ENCODE data around the gene ERMN. TPM values are rescaled to one million over a fixed set of nuclear protein-coding genes. Genes with fewer than 3 reads are reported as not detected.
"Not testable (repeated sequence)": the region's sequence is repeated elsewhere in the genome, so short reads cannot be mapped to it uniquely, and the experiment has no call there.

ERMN gene
- total and polyA plus RNA-seq, 2 experiments from 2014 or later = 0.07 to 0.64 TPM

DNA sequence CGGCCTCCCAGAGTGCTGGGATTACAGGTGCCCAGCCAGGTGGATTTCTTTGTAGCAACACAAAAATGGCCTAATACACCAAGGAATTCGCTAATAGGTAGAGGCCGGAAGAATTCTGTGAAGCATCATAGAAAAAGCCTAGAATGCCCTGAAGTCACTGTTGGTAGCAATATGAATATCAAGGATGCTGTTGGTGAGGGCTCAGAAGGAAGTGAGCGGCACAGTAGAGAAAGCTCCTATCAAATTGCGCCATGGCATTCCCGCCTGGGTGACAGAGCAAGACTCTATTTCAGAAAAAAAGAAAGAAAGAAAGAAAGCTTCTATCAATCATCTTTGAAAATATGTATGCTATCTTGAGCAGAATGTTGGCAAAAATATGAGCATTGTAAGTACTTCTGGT is 44.3 kb downstream of the ERMN start:
- 98% methylated on average over 6 of the region's 6 CpGs for WGBS (ENCODE audit: low lambda C conversion rate, missing lambda C conversion rate)
- Histone ChIP-seq H3K9me2 (replicated peaks; ENCODE audit: insufficient read depth) (no peaks in the 10 kb centered on the region), H3K9me3 (ENCODE audit: low read depth) (no peaks in the 10 kb centered on the region), H3K36me3 (replicated peaks; ENCODE audit: insufficient read depth, low read depth) (no peaks in the 10 kb centered on the region), H2AFZ (no peak overlapping the region), H3K4me3 (no peak overlapping the region), H3K27me3 (no peaks in the 10 kb centered on the region), H3K4me2 (no peak overlapping the region), H4K20me1 (ENCODE audit: insufficient read depth, poor library complexity, severe bottlenecking) (no peaks in the 10 kb centered on the region), H3K79me2 (no peaks in the 10 kb centered on the region), H3K27ac (no peak overlapping the region), H3K4me1 (ENCODE audit: insufficient read depth) (no peaks in the 10 kb centered on the region)
- no peak for DNase-seq (ENCODE audit: low spot score)
- TF ChIP-seq, protein P1, sequence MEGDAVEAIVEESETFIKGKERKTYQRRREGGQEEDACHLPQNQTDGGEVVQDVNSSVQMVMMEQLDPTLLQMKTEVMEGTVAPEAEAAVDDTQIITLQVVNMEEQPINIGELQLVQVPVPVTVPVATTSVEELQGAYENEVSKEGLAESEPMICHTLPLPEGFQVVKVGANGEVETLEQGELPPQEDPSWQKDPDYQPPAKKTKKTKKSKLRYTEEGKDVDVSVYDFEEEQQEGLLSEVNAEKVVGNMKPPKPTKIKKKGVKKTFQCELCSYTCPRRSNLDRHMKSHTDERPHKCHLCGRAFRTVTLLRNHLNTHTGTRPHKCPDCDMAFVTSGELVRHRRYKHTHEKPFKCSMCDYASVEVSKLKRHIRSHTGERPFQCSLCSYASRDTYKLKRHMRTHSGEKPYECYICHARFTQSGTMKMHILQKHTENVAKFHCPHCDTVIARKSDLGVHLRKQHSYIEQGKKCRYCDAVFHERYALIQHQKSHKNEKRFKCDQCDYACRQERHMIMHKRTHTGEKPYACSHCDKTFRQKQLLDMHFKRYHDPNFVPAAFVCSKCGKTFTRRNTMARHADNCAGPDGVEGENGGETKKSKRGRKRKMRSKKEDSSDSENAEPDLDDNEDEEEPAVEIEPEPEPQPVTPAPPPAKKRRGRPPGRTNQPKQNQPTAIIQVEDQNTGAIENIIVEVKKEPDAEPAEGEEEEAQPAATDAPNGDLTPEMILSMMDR (IDR thresholded peaks at IDR 0.05; ENCODE audit: poor library complexity) = no peak
- TF ChIP-seq EZH2 (IDR thresholded peaks at IDR 0.05; ENCODE audit: borderline replicate concordance) (no peak), EZH2phosphoT487 (IDR thresholded peaks at IDR 0.05; ENCODE audit: low read depth, severe bottlenecking, unreplicated experiment) (no peak)

DNA sequence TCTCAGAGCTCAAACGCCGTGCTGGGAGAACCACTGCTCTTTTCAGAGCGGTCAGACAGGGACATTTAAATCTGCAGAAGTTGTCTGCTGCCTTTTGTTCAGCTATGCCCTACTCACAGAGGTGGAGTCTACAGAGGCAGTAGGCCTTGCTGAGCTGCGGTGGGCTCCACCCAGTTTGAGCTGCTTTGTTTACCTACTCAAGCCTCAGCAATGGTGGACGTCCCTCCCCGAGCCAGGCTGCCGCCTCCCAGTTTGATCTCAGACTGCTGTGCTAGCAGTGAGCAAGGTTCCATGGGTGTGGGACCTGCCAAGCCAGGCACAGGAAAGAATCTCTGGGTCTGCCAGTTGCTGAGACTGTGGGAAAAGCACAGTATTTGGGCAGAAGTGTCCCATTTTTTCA is 46.3 kb downstream of the ERMN start:
- H3K4me3 ChIP-seq; H3K79me2 ChIP-seq; H3K27ac ChIP-seq; H3K9me3 ChIP-seq (ENCODE audit: low read depth); H3K9me2 ChIP-seq (replicated peaks; ENCODE audit: insufficient read depth); H2AFZ ChIP-seq; H4K20me1 ChIP-seq (ENCODE audit: insufficient read depth, poor library complexity, severe bottlenecking); H3K27me3 ChIP-seq; H3K4me2 ChIP-seq; H3K4me1 ChIP-seq (ENCODE audit: insufficient read depth); H3K36me3 ChIP-seq (replicated peaks; ENCODE audit: insufficient read depth, low read depth); DNase-seq (ENCODE audit: low spot score): not testable (repeated sequence)
- 65% methylated on average over 7 of the region's 7 CpGs for WGBS (ENCODE audit: low lambda C conversion rate, missing lambda C conversion rate)

DNA sequence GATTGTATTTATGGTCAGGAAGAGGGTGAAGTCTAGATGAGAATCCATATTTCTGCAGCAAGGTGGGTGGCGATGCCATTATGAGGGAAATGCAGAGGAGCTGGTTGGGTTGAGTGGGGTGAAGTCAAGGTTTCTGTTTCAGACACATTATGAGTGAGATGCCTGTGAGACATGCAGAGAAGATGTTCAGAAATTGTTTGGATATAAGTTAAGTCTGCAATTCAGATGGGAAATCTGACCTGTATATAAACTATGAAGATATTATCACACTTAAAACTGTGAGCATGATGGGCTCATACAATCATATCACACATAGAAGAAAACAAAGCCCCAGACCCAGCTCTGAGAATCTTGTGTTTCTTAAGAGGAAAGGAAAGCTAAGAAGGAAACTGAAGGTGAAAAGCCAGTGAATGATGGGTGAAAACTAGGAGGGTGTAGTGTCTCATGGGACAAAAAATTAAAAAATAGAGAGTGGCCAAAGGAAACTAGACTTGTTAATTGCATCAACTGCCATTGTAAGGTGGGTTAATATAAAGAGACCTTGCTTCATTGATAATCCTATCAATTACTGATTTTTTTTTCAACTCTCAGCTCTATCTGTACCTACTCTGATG is 53.9 kb downstream of the ERMN start:
- Histone ChIP-seq H4K20me1 (ENCODE audit: insufficient read depth, poor library complexity, severe bottlenecking) (no peaks in the 10 kb centered on the region), H3K36me3 (replicated peaks; ENCODE audit: insufficient read depth, low read depth) (no peaks in the 10 kb centered on the region), H3K27me3 (no peaks in the 10 kb centered on the region), H3K4me2 (no peak overlapping the region), H3K4me1 (ENCODE audit: insufficient read depth) (no peaks in the 10 kb centered on the region), H3K27ac (no peak overlapping the region), H3K4me3 (no peak overlapping the region), H3K9me3 (ENCODE audit: low read depth) (no peaks in the 10 kb centered on the region), H2AFZ (no peak overlapping the region), H3K9me2 (replicated peaks; ENCODE audit: insufficient read depth) (no peaks in the 10 kb centered on the region), H3K79me2 (no peaks in the 10 kb centered on the region)
- no peak for DNase-seq (ENCODE audit: low spot score)
- no peak for TF ChIP-seq EZH2 (IDR thresholded peaks at IDR 0.05; ENCODE audit: borderline replicate concordance)
- TF ChIP-seq, protein P1 (IDR thresholded peaks at IDR 0.05; ENCODE audit: poor library complexity) = no peak
- TF ChIP-seq EZH2phosphoT487 (IDR thresholded peaks at IDR 0.05; ENCODE audit: low read depth, severe bottlenecking, unreplicated experiment) = no peak
- WGBS (ENCODE audit: low lambda C conversion rate, missing lambda C conversion rate) = 83% methylated on average over 1 of the region's 1 CpG

DNA sequence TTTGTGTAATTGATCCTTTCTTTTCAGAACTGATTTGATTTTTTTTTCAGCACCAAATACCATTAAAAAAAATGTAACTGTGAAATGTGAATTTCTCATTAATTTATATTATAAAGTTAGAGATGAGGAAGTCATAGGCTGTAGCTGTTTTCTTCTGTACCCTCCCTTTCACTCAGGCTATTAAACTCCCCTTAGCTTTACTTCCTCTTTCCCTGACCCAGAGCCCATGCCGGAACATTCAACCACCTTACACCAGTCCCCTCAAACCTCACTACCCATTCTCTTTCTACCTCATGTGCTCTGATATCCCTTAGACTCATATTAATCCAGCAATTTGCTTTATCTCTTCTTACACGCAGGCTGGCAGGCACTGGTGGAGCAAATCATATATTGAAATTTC is 55.7 kb downstream of the ERMN start:
- no peaks in the 10 kb centered on the region for H3K79me2 ChIP-seq
- no peak overlapping the region for H3K4me3 ChIP-seq
- H3K4me1 ChIP-seq (ENCODE audit: insufficient read depth) = no peaks in the 10 kb centered on the region
- H3K27me3 ChIP-seq = no peaks in the 10 kb centered on the region
- no peaks in the 10 kb centered on the region for H3K9me3 ChIP-seq (ENCODE audit: low read depth)
- H3K36me3 ChIP-seq (replicated peaks; ENCODE audit: insufficient read depth, low read depth) = no peaks in the 10 kb centered on the region
- no peaks in the 10 kb centered on the region for H3K9me2 ChIP-seq (replicated peaks; ENCODE audit: insufficient read depth)
- DNase-seq (ENCODE audit: low spot score) = no peak
- no peaks in the 10 kb centered on the region for H4K20me1 ChIP-seq (ENCODE audit: insufficient read depth, poor library complexity, severe bottlenecking)
- no peak overlapping the region for H3K4me2 ChIP-seq
- no peak for TF ChIP-seq EZH2 (IDR thresholded peaks at IDR 0.05; ENCODE audit: borderline replicate concordance)
- TF ChIP-seq EZH2phosphoT487 (IDR thresholded peaks at IDR 0.05; ENCODE audit: low read depth, severe bottlenecking, unreplicated experiment) = no peak
- TF ChIP-seq, protein P1 (IDR thresholded peaks at IDR 0.05; ENCODE audit: poor library complexity) = no peak
- H3K27ac ChIP-seq = no peak overlapping the region
- no peak overlapping the region for H2AFZ ChIP-seq
- 90% methylated on average over 2 of the region's 2 CpGs for WGBS (ENCODE audit: low lambda C conversion rate, missing lambda C conversion rate)
